22Rv1 (cell line): ENCODE measurements around the gene DMXL2.

Experiments used
- H3K27ac ChIP-seq: fragments of 450-650 bp; 2 replicates; pipeline ENCODE4 v1.5.1; 2017
- CTCF ChIP-seq: fragments of 450-650 bp; IDR thresholded peaks from 2 replicates; pipeline ENCODE4 v1.5.1; 2017; ENCODE audit warnings: mild to moderate bottlenecking
- ZFX ChIP-seq: fragments of 450-650 bp; IDR thresholded peaks from 2 replicates; pipeline ENCODE4 v1.6.1; 2017; ENCODE audit warnings: antibody characterized with exemption, borderline replicate concordance

DMXL2 gene

DNA sequence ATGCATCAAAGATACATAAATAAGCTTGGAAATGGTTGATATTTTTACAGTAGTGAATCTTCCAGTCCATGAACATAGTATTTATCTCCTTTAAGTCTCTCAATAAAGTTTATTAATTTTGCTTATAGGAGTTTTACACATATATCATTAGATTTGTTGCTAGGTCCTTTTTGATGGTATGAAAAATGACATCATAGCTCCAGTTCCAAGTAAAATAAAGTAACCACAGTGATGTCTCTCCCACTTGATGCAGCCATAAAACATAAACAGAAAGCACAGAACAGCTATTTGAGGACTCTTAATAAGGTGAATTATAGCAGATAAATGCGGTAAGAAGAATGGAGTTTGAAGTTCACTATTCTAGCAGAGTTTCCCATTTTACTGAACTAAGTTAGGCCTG is 20.8 kb downstream of the DMXL2 start:
- no peak for TF ChIP-seq ZFX
- TF ChIP-seq CTCF = no peak
- no peak overlapping the region for H3K27ac ChIP-seq

- H3K27ac ChIP-seq = no peak overlapping the region
- TF ChIP-seq ZFX = no peak
- TF ChIP-seq CTCF = no peak
These were observed 22.5 kb downstream of the DMXL2 start for GRCh38 chr15:51600114-51600513.

DNA sequence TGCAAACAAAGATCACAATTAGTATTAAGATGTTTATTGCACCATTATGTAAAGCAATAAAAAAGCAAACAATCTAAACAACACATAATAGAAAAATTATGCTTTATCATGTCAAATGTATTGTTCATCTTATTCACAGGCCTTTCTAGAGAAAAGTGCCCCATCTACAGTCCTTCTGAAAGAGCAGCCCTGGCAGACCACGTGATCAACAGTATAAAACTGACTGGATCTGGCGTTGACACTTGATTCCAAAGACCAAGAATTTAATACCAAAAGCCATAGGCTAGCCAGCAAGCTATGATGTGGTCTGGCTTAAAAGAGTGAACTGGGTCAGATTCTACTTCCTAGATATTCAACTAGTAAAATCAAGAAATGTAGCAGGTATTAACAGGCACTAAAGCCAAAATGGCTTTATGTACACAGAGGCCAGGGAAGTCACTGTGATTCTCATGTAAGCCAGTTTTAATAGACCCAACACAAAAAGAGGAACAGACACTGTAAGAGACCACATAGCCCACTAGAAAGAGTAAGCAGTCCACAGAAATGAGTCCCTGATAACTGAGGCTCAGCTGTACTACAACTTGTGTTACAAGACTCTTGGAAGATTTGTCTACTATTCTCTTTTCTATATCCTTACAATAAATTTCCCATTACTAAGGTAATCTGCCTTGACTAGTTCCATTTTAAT is 32.5 kb downstream of the DMXL2 start:
- H3K27ac ChIP-seq = no peak overlapping the region
- TF ChIP-seq ZFX = no peak
- no peak for TF ChIP-seq CTCF

GRCh38 chr15:51588966-51589365 is 33.6 kb downstream of the DMXL2 start:
- H3K27ac ChIP-seq = no peak overlapping the region

GRCh38 chr15:51585986-51586385 is 36.6 kb downstream of the DMXL2 start:
- H3K27ac ChIP-seq = no peak overlapping the region

More at GRCh38 chr15:51588966-51589365, 33.6 kb downstream of the DMXL2 start:
- TF ChIP-seq ZFX (no peak), CTCF (no peak)

DNA sequence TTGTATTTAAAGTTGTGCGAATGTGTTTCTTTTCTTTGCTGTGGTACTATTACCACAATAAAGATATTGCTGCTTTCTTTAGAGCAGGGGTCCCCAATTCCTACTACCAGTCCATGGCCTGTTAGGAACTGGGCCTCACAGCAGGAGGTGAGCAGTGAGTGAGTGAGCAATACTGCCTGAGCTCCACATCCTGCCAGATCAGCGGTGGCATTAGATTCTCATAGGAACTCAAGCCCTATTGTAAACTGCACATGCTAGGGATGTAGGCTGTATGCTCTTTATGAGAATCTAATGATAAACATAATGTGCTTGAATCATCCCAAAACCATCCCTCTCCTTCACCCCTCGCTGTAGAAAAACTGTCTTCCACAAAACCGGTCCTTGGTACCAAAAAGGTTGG is 41.6 kb downstream of the DMXL2 start:
- H3K27ac ChIP-seq = no peak overlapping the region
- TF ChIP-seq CTCF (no peak), ZFX (no peak)

More at GRCh38 chr15:51585986-51586385, 36.6 kb downstream of the DMXL2 start:
- no peak for TF ChIP-seq ZFX
- TF ChIP-seq CTCF = no peak

- no peak overlapping the region for H3K27ac ChIP-seq
- no peak for TF ChIP-seq CTCF
- no peak for TF ChIP-seq ZFX
These were observed 42.2 kb downstream of the DMXL2 start for GRCh38 chr15:51580385-51580784.
